G401 (cell line): ENCODE results near the gene RAMP1. TPM values are rescaled to one million over a fixed set of nuclear protein-coding genes. Genes with fewer than 3 reads are reported as not detected.

Experiments
- DNase-seq: peaks from one replicate; pipeline ENCODE4 v3.0.0-alpha.2; 2015; ENCODE audit warnings: low spot score
- in situ Hi-C: cut with HindIII; loops from 2 replicates; pipeline ENCODE4 v1.10.0; 2016; ENCODE audit warnings: low sequenced_read_pairs, mixed read lengths
- total RNA-seq: library from RNA; depleted of rRNA; stranded (reverse); fragments of >200 nt; shearing (Covaris generic); gene quantifications from 2 replicates; pipeline ENCODE4 v1.2.3, GENCODE V29; 2014

RAMP1 gene
- total RNA-seq, 1 experiment from 2014 or later, result not detected

- DNase-seq, result no peak
- in situ Hi-C loops, result no loop called here
These were observed 50.5 kb downstream of the RAMP1 start for GRCh38 chr2:237909801-237910475.

GRCh38 chr2:237910576-237911362 is 51.3 kb downstream of the RAMP1 start:
- DNase-seq, result no peak
- in situ Hi-C loops, result no loop called here

GRCh38 chr2:237911363-237912017 is 52.1 kb downstream of the RAMP1 start:
- in situ Hi-C loops, result no loop called here
- no peak for DNase-seq

GRCh38 chr2:237912271-237913192 is 53.1 kb downstream of the RAMP1 start:
- in situ Hi-C loops, result no loop called here

GRCh38 chr2:237913193-237913917 is 53.9 kb downstream of the RAMP1 start:
- DNase-seq, result no peak
- in situ Hi-C loops, result no loop called here

More at GRCh38 chr2:237912271-237913192, 53.1 kb downstream of the RAMP1 start:
- no peak for DNase-seq

GRCh38 chr2:237915576-237915975 is 56.2 kb downstream of the RAMP1 start:
- in situ Hi-C loops, result no loop called here
- no peak for DNase-seq

GRCh38 chr2:237916296-237916695 is 56.9 kb downstream of the RAMP1 start:
- in situ Hi-C loops, result no loop called here
- no peak for DNase-seq

- no peak for DNase-seq
- in situ Hi-C loops, result no loop called here
These were observed 58.4 kb downstream of the RAMP1 start for GRCh38 chr2:237917696-237918374.

GRCh38 chr2:237919593-237919992 is 60.2 kb downstream of the RAMP1 start:
- in situ Hi-C loops, result no loop called here
- no peak for DNase-seq

GRCh38 chr2:237920673-237921072 is 61.2 kb downstream of the RAMP1 start:
- in situ Hi-C loops, result no loop called here
- no peak for DNase-seq

- DNase-seq, result no peak
- in situ Hi-C loops, result no loop called here
These were observed 62.6 kb downstream of the RAMP1 start for GRCh38 chr2:237921967-237922492.

- peak; percentile 33 for DNase-seq
- in situ Hi-C loops, result no loop called here
These were observed 63.4 kb downstream of the RAMP1 start for GRCh38 chr2:237922641-237923361.

- in situ Hi-C loops, result no loop called here
- peak; percentile 41 for DNase-seq
These were observed 64.2 kb downstream of the RAMP1 start for GRCh38 chr2:237923481-237924163.

- DNase-seq, result no peak
- in situ Hi-C loops, result no loop called here
These were observed 64.7 kb downstream of the RAMP1 start for GRCh38 chr2:237924164-237924534.

- no peak for DNase-seq
- in situ Hi-C loops, result no loop called here
These were observed 67.7 kb downstream of the RAMP1 start for GRCh38 chr2:237927135-237927534.

GRCh38 chr2:237927986-237928385 is 68.6 kb downstream of the RAMP1 start:
- no peak for DNase-seq
- in situ Hi-C loops, result no loop called here

- no peak for DNase-seq
- in situ Hi-C loops, result no loop called here
These were observed 70.6 kb downstream of the RAMP1 start for GRCh38 chr2:237929979-237930378.
